H1 (cell line): ENCODE data around the gene RPS6KB2. TPM values are rescaled to one million over a fixed set of nuclear protein-coding genes. Genes with fewer than 3 reads are reported as not detected.

ENCODE experiments used
- BRCA1 ChIP-seq: IDR thresholded peaks from 2 replicates; pipeline ENCODE4 v1.6.1; 2012; ENCODE audit warnings: low read depth, low read length, improper control_type of control experiment
- CHD1 ChIP-seq: IDR thresholded peaks from 2 replicates; pipeline ENCODE4 v1.6.1; 2012; ENCODE audit warnings: low read depth, low read length, improper control_type of control experiment
- GTF2F1 ChIP-seq: IDR thresholded peaks from 2 replicates; pipeline ENCODE4 v1.6.1; 2012; ENCODE audit warnings: low read depth, low read length, improper control_type of control experiment, borderline replicate concordance
- HDAC6 ChIP-seq: IDR thresholded peaks from one replicate; pipeline ENCODE4 v1.7.1; 2012; ENCODE audit warnings: low read depth, mild to moderate bottlenecking, inconsistent platforms, low read length, moderate library complexity
- KDM1A ChIP-seq: fragments of 200-600, 300-600 bp; sonication (generic); IDR thresholded peaks from 2 replicates; pipeline ENCODE4 v1.7.1; 2016; ENCODE audit warnings: mild to moderate bottlenecking, low read length, borderline replicate concordance
- RBBP5 ChIP-seq: IDR thresholded peaks from 2 replicates; pipeline ENCODE4 v1.7.1; 2012; ENCODE audit warnings: low read depth, mild to moderate bottlenecking, inconsistent platforms, low read length, moderate library complexity, borderline replicate concordance
- TAF1 ChIP-seq: IDR thresholded peaks from 2 replicates; pipeline ENCODE4 v1.6.1; 2011; ENCODE audit warnings: mild to moderate bottlenecking, low read depth, low read length
- YY1 ChIP-seq: IDR thresholded peaks from 2 replicates; pipeline ENCODE4 v1.6.1; 2011; ENCODE audit warnings: low read depth, mild to moderate bottlenecking, low read length
- polyA plus RNA-seq, 7 experiments: library from polyadenylated mRNA; depleted of rRNA in 3 of 7; stranded (reverse) in 5 of 7; unstranded in 2 of 7; fragments of >200 nt in 5 of 7; fragments of 200-250 nt in 2 of 7; gene quantifications; 1 replicate in 5 of 7; 2 replicates in 1 of 7; 4 replicates in 1 of 7; pipeline versions ENCODE4 v1.2.1 to v1.2.3, GENCODE V29; 2011 to 2013; ENCODE audit warnings: missing spikeins in 2 of 7, mixed read lengths in 2 of 7
- total RNA-seq: library from RNA; stranded (reverse); fragmentation: NEBNext Ultra II Directional; extraction: Animal tissue kit (Norgen Biotek cat#: 25700); gene quantifications from 2 replicates; pipeline ENCODE4 v1.2.1, GENCODE V29; 2021
- TF ChIP-seq, protein P1 (sequence below): fragments of 300-600 bp; sonication (generic); IDR thresholded peaks from 2 replicates; pipeline ENCODE4 v1.7.1; 2012; ENCODE audit warnings: low read length, moderate library complexity, mild to moderate bottlenecking, inconsistent platforms; ENCODE audit not compliant: insufficient replicate concordance

Gene RPS6KB2
- total and polyA plus RNA-seq, 2 of the 8 experiments (the other 6 are each of a cell fraction or from before 2014, with no cell fraction given), result 41.0 to 47.1 TPM

DNA sequence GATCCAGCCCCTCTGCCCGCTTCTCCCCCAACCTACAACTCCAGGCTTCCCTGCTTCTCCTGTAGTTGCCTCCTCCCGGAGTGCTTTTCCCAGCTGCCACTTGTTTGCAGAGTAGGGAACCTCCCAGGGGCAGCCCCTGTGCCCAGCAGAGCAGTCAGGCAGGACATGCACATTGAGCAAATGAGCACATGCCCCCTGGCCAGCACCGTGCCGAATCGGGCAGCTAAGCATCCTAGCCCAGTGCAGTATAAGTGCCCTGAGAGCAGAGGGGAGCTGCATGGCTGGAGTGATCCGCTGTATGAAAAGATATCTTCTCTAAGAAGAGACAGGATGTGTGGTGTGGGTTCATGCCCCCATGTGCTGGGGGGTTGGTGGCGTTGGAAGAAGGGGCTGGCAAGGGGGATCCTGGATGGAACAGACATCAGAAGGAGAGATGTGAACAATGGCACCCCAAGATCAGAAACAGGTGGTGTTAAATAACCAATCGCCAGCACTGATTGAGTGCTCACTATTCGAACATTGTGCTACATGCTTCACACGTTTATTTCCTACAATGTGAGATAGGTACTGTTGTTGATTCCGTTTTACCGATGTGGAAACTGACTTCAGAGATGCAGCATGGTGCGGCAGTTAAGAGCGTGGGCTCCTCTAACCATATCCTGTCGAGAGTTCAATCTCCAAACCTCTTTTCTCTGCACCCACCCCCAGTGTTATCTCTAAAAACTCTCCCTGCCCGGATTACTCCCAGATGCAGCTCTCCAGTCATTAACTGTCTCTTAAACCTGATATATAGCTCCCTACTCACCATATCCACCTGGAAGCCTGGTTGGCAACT is 55.8 kb downstream of the RPS6KB2 start (continued):
- TF ChIP-seq, protein P1, sequence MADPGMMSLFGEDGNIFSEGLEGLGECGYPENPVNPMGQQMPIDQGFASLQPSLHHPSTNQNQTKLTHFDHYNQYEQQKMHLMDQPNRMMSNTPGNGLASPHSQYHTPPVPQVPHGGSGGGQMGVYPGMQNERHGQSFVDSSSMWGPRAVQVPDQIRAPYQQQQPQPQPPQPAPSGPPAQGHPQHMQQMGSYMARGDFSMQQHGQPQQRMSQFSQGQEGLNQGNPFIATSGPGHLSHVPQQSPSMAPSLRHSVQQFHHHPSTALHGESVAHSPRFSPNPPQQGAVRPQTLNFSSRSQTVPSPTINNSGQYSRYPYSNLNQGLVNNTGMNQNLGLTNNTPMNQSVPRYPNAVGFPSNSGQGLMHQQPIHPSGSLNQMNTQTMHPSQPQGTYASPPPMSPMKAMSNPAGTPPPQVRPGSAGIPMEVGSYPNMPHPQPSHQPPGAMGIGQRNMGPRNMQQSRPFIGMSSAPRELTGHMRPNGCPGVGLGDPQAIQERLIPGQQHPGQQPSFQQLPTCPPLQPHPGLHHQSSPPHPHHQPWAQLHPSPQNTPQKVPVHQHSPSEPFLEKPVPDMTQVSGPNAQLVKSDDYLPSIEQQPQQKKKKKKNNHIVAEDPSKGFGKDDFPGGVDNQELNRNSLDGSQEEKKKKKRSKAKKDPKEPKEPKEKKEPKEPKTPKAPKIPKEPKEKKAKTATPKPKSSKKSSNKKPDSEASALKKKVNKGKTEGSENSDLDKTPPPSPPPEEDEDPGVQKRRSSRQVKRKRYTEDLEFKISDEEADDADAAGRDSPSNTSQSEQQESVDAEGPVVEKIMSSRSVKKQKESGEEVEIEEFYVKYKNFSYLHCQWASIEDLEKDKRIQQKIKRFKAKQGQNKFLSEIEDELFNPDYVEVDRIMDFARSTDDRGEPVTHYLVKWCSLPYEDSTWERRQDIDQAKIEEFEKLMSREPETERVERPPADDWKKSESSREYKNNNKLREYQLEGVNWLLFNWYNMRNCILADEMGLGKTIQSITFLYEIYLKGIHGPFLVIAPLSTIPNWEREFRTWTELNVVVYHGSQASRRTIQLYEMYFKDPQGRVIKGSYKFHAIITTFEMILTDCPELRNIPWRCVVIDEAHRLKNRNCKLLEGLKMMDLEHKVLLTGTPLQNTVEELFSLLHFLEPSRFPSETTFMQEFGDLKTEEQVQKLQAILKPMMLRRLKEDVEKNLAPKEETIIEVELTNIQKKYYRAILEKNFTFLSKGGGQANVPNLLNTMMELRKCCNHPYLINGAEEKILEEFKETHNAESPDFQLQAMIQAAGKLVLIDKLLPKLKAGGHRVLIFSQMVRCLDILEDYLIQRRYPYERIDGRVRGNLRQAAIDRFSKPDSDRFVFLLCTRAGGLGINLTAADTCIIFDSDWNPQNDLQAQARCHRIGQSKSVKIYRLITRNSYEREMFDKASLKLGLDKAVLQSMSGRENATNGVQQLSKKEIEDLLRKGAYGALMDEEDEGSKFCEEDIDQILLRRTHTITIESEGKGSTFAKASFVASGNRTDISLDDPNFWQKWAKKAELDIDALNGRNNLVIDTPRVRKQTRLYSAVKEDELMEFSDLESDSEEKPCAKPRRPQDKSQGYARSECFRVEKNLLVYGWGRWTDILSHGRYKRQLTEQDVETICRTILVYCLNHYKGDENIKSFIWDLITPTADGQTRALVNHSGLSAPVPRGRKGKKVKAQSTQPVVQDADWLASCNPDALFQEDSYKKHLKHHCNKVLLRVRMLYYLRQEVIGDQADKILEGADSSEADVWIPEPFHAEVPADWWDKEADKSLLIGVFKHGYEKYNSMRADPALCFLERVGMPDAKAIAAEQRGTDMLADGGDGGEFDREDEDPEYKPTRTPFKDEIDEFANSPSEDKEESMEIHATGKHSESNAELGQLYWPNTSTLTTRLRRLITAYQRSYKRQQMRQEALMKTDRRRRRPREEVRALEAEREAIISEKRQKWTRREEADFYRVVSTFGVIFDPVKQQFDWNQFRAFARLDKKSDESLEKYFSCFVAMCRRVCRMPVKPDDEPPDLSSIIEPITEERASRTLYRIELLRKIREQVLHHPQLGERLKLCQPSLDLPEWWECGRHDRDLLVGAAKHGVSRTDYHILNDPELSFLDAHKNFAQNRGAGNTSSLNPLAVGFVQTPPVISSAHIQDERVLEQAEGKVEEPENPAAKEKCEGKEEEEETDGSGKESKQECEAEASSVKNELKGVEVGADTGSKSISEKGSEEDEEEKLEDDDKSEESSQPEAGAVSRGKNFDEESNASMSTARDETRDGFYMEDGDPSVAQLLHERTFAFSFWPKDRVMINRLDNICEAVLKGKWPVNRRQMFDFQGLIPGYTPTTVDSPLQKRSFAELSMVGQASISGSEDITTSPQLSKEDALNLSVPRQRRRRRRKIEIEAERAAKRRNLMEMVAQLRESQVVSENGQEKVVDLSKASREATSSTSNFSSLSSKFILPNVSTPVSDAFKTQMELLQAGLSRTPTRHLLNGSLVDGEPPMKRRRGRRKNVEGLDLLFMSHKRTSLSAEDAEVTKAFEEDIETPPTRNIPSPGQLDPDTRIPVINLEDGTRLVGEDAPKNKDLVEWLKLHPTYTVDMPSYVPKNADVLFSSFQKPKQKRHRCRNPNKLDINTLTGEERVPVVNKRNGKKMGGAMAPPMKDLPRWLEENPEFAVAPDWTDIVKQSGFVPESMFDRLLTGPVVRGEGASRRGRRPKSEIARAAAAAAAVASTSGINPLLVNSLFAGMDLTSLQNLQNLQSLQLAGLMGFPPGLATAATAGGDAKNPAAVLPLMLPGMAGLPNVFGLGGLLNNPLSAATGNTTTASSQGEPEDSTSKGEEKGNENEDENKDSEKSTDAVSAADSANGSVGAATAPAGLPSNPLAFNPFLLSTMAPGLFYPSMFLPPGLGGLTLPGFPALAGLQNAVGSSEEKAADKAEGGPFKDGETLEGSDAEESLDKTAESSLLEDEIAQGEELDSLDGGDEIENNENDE, result no peak
- TF ChIP-seq CHD1 (no peak), YY1 (no peak), KDM1A (no peak), GTF2F1 (no peak), TAF1 (no peak), BRCA1 (no peak), HDAC6 (no peak), RBBP5 (no peak)
